SK-N-SH treated with all-trans-retinoic acid at 6 μM for 48 hours (cell line): ENCODE results near the gene FRMPD2.

Experiments used
- CREB5 ChIP-seq: fragments of 250-450 bp; sonication (Bioruptor Pico); IDR thresholded peaks from 2 replicates; pipeline ENCODE4 v1.5.1; 2020; ENCODE audit warnings: low read depth, mild to moderate bottlenecking, moderate library complexity
- ZFP3 ChIP-seq: fragments of 250-450 bp; sonication (Bioruptor Pico); IDR thresholded peaks from 2 replicates; pipeline ENCODE4 v1.5.0; 2020; ENCODE audit warnings: mild to moderate bottlenecking, moderate library complexity
- ZFP30 ChIP-seq: fragments of 450-650 bp; formaldehyde crosslinking; IDR thresholded peaks from 2 replicates; pipeline ENCODE4 v1.5.0; 2022; ENCODE audit warnings: mild to moderate bottlenecking, moderate library complexity

- no peak for TF ChIP-seq ZFP3 (CRISPR knock-in tag)
- no peak for TF ChIP-seq CREB5 (CRISPR knock-in tag)
- no peak for TF ChIP-seq ZFP30 (CRISPR knock-in tag)
These were observed 4.7 kb upstream of the FRMPD2 start for GRCh38 chr10:48279081-48279751.
